GM21447 (cell line): ENCODE data around the gene TSPAN17.
A peak's percentile ranks its signal among the peaks of the same experiment; 100 is the strongest.

ENCODE experiments used
- ATAC-seq: cut with Tn5 transposase; IDR thresholded peaks from one replicate; pipeline ENCODE4 v1.9.1; 2021; ENCODE audit not compliant: unreplicated experiment

The TSPAN17 gene

DNA sequence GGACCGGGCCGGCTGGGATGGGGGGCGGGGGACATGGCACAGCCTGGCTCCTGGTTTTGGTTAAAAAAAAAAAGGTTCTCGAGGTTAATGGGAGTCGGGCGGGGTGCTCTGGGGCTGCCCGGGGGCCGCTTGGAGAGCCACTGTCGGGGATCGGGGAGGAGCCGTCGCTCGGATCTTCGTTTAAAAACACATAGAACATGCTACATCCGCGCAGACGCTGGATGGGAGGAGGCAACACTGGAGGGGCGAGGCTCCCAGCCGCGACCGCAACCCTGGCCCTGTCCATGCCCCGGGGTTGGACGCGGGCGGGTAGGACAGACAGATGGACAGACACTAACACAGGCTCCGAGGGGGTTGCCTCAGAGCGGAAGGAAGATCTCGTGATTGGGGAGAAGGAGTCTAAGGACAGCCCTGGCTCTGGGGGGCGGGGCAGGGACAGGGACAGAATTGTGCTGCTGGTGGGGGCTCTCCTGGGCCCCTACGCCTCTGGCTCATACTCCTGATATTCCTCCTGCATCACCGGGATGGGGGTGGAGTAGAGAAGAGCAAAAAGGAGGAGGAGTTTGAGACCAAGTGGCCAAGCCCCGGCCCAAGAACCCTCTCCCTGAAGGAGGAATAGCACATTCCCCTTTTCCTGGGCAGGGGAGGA, 26.8 kb upstream of the TSPAN17 start:
- no peak for ATAC-seq

- no peak for ATAC-seq
Observed at GRCh38 chr5:176621661-176622079, 25.6 kb upstream of the TSPAN17 start.

DNA sequence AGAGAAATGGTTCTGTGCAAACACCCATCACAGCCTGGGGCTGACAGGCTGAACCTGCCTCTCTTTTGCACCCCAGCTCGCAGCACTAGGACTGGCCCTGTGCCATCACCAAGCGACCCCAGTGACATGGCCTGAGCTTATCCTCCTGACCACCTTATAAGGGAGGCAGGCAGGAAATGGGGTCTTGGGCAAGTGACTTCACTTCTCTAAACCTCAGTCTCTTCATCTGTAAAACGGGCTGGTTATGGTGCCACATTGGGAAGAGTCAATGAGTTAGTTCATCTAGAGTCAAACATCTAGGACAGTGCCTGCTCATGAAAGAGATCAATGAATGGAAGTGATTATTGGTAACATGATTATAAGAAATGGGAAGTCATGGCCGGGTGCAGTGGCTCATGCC, 23.1 kb upstream of the TSPAN17 start:
- no peak for ATAC-seq

- no peak for ATAC-seq
Observed at GRCh38 chr5:176624938-176625337, 22.3 kb upstream of the TSPAN17 start.

GRCh38 chr5:176625512-176625911, 21.8 kb upstream of the TSPAN17 start:
- no peak for ATAC-seq

- ATAC-seq, result no peak
Observed at GRCh38 chr5:176625966-176626875, 21.1 kb upstream of the TSPAN17 start.

- no peak for ATAC-seq
Observed at GRCh38 chr5:176626876-176627236, 20.4 kb upstream of the TSPAN17 start.

DNA sequence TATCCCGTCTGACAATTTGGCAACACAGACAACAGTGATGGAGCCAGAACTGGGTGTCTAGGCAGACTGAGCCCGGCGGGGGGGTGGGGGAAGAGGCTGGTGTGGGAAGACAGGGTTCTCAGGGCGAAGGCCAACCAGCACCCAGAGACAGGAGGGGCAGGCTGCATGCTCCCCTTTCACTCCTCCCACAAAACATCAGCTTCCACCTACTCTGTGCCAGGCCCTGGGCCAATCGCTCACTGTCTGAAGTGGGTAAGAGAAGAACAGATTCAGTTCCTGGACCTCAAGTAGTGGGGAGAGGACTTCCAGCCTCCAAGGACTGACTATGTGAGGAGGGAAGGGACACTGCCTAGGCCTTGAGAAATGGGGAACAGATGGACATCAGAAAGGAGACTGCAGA, 19.7 kb upstream of the TSPAN17 start:
- ATAC-seq, result no peak

- ATAC-seq, result no peak
Observed at GRCh38 chr5:176628406-176629228, 18.7 kb upstream of the TSPAN17 start.

DNA sequence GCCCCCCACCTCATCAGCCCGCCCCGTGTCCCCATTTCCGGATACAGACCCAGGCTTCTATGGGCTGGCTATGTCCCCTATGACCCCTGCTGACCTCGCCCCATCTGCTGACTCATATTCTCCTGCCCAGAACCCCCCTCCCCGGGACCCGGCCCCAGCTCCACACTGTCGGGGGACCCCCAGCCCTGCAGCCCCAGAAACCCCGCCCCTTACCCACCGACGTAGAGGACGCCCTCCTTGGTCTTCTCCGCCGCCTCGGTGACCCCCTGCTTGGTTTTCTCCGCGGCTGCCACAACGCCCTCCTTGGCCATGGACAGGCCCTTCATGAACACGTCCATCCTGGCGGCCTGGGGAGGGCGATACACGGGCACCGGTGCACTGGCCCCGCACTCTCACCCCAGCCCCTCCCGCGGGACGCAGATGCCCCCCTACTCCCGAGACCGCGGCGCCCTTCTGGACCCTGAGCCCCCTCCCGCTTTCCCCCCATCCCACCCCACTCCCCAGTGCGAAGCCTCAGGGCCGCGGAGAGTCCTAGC, 17.9 kb upstream of the TSPAN17 start:
- ATAC-seq, result no peak

GRCh38 chr5:176629853-176630680, 17.2 kb upstream of the TSPAN17 start, which contains the start of the genes EIF4E1B and SNCB:
Gene EIF4E1B, plus strand, starts transcription at chr5:176630675. Its CDS starts 12,113 bp downstream, at chr5:176642788.
Gene SNCB, minus strand, starts transcription at chr5:176630534. Its CDS starts 880 bp downstream, at chr5:176629654.
- peak; percentile 72 for ATAC-seq

DNA sequence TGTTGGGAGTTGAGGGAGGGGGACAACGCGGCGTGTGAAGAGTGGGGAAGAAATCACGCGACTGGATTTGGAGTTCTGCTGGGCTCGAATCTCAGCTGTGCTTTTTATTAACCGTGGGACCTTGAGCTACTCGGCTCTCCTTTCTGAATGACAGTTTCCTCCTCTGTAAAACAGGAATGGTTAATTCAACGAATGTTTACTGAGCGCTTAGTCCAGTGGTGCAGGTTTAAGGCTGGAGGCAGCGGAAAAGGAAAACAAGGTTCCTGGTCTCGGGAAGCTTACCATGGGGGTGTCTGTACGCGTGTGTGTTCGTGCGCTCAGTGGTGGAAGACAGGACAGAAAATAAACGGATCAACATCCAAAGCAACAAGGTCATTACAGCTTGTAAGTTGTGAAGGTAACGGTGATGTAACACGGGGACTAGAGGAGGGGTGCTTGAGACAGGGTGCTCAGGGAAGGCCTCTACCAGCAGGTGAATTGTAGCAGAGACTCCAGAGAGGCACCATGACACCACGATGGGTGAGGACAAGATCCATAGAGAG, 16.5 kb upstream of the TSPAN17 start:
- ATAC-seq, result no peak

DNA sequence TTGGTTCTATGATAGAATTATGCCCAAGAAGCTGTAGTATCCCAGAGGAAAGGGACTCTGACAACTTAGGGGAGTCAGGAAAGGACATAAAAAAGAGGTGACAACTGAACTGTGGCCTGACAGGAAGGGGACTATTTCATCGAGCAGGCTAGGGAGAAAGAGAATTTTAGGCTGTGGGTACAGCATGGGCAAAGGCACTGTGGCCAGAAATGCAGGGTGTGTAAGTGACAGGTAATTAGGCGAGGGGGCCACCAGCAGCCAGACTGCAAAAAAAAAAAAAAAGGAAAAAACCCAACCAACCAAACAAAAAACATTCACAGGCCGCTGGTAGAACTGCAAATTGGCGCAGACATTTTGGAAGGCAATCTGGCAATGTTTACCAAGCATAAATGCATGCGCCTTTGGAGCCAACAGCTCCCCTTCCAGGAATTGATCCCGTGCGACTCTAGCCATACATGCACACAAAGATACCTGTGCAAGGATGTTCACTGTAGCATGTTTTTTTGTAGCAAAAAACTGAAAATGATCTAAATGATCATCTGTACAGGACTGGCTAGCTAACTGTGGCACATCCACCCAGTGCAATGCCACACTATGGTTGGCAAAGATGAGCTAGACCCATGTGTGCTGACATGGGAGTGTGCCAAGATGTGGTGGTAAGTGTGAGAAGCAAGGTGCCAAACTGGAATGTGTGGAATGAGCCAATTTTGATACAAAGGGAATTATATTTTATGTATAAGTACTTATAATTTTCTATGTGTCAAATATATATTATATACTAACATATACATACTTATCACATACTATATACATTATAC, 15.7 kb upstream of the TSPAN17 start:
- ATAC-seq, result no peak

DNA sequence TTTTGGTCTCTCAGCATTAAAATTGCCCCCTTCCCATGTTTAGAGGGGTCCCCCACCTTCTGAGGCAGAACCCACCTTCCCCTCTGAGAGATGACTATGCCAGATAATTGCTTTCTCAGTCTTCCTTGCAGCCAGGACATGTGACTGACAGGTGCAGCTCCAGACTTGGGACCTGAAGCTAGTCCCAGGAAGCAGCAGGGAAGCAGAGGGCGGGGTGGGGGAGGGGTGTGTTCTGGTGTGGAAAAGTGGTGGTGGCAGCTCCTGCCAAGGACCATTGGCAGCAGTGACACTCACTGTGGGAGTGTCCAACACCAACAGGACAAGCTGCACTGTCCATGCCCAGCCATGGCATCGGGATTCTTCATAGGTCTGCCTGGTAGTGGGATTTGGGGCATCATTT, 14.5 kb upstream of the TSPAN17 start:
- ATAC-seq, result no peak

- ATAC-seq, result no peak
Observed at GRCh38 chr5:176633598-176633997, 13.7 kb upstream of the TSPAN17 start.

GRCh38 chr5:176636426-176636825, 10.9 kb upstream of the TSPAN17 start:
- no peak for ATAC-seq

DNA sequence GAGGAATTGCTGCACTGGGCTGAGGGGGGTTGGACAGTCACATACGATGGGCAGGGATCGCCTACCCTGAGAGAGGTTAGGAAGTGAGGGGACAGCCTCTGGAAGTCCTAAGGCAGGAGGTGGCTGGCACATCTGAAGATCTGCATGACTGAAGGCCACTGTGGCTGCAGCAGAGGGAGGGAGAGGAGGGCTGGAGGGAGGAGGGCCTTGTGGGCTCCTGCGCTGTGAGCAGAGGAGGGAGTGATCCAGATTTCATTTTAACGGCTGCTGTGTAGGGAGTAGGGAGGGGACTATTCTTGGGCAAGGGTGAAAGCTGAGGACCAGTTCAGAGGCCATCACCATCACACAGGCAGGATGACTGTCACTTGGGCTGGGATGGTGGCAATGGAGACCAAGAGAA, 9.7 kb upstream of the TSPAN17 start:
- ATAC-seq, result no peak

- no peak for ATAC-seq
Observed at GRCh38 chr5:176638437-176638836, 8.8 kb upstream of the TSPAN17 start.

- ATAC-seq, result no peak
Observed at GRCh38 chr5:176639208-176639607, 8.1 kb upstream of the TSPAN17 start.
